ENCODE data around the gene DUSP22. TPM values are rescaled to one million over a fixed set of nuclear protein-coding genes. Genes with fewer than 3 reads are reported as not detected.

DUSP22 gene
- total RNA-seq, 1 experiment from 2014 or later, result 19.2 TPM

DNA sequence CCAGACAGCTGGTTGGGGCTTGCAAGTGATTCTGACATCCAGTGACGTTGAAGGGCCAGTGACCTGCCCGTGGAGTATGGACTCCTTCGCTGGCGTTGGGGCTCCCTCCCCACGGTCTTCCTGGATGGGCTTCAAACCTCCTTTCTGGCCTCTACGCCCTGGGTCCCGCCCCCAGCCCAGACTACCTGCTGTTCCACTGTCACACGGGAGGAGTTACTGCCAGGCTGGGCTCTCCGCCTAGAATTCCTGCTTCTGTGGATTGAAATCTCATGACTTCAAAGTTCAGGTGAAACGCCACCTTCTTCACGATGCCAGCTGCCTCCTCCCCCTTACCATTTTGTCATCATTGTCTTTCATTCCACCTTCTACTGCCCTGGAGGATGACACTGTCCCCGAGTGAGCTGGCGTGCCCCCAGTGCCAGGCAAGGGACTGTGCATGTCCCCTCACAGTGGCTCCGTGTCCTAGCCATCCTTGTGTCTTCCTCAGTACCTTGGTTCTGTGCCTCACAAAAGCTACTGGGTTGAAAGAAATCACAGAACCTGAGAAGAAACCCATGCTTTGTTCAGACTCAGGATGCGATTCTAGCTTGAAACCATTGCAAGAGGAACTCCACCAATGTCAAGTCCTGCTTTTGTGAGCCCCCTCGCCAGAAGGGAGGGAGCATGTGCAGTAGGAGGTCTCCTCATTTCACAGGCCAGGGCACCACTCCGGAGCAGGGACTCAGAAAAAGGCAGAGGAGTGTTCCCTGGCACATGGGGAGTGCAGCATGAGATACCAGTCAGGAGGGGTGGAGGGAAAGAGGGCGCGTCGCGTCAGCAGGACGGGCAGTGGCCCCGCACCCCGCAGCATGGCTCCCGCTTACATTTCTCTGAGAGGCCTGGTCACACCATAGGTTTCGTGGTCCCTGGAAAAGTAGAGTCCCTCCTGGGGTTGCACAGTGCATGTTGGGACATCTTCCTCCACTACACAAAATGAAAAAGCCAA lies 88.2 kb downstream of the DUSP22 start:
- CTCF ChIA-PET, result no interaction called here
- Histone ChIP-seq H3K36me3 (ENCODE audit: control insufficient read depth in 1 of 2, insufficient read depth in 2 of 2, low read length in 2 of 2) (no peaks in the 10 kb centered on the region), H3K79me2 (ENCODE audit: insufficient read depth, low read length) (no peaks in the 10 kb centered on the region), H3K27me3 (ENCODE audit: insufficient read depth, low read length) (no peaks in the 10 kb centered on the region), H3K9ac (ENCODE audit: low read length) (no peak overlapping the region), H3K27ac (ENCODE audit: low read depth, low read length) (no peak overlapping the region), H3K4me2 (ENCODE audit: low read length) (no peak overlapping the region), H4K20me1 (ENCODE audit: insufficient read depth) (no peaks in the 10 kb centered on the region), H3K4me3 (replicated peaks in 1 of 2; ENCODE audit: low read depth in 1 of 2, low read length in 2 of 2) (no peak overlapping the region), H3K9me3 (ENCODE audit: control insufficient read depth in 1 of 2, insufficient read depth in 1 of 2, low read depth in 1 of 2, low read length in 2 of 2) (no peaks in the 10 kb centered on the region; a peak in 2 of 4 replicates), H3K4me1 (ENCODE audit: control insufficient read depth in 1 of 2, insufficient read depth in 2 of 2, low read length in 2 of 2) (no peaks in the 10 kb centered on the region), H3K9me2 (ENCODE audit: insufficient read depth) (no peaks in the 10 kb centered on the region), H2AFZ (ENCODE audit: low read depth, low read length, poor library complexity, severe bottlenecking) (no peak overlapping the region)
- no peak for DNase-seq (ENCODE audit: low read depth, low spot score)
- POLR2A ChIA-PET, result no interaction called here
- no peak for ATAC-seq
- intact Hi-C loops (cut with micrococcal nuclease), result no loop called here
- BruUV-seq (replicated peaks), result no TSS peak
- RAD21 ChIA-PET (ENCODE audit: low non-redundant PET in 1 of 2, low total read pairs in 2 of 2, uncharacterized antibody in 2 of 2, unreplicated experiment in 2 of 2), result no interaction called here
- no peak for TF ChIP-seq EGR1 (IDR thresholded peaks at IDR 0.05; ENCODE audit: low read depth)
- no peak for TF ChIP-seq EZH2phosphoT487 (IDR thresholded peaks at IDR 0.05; ENCODE audit: borderline replicate concordance)
- no peak for TF ChIP-seq TCF7L2 (IDR thresholded peaks at IDR 0.05; ENCODE audit: borderline replicate concordance, extremely low read depth, insufficient read depth, insufficient read length)
- no peak for TF ChIP-seq ELF1 (IDR thresholded peaks at IDR 0.05; ENCODE audit: borderline replicate concordance, low read depth)
- TF ChIP-seq RAD21 (IDR thresholded peaks at IDR 0.05; ENCODE audit: low read depth), result no peak
- no peak for TF ChIP-seq SIN3A (IDR thresholded peaks at IDR 0.05; ENCODE audit: low read depth)
- no peak for TF ChIP-seq SP1 (IDR thresholded peaks at IDR 0.05; ENCODE audit: low read depth)
- TF ChIP-seq, protein P1, sequence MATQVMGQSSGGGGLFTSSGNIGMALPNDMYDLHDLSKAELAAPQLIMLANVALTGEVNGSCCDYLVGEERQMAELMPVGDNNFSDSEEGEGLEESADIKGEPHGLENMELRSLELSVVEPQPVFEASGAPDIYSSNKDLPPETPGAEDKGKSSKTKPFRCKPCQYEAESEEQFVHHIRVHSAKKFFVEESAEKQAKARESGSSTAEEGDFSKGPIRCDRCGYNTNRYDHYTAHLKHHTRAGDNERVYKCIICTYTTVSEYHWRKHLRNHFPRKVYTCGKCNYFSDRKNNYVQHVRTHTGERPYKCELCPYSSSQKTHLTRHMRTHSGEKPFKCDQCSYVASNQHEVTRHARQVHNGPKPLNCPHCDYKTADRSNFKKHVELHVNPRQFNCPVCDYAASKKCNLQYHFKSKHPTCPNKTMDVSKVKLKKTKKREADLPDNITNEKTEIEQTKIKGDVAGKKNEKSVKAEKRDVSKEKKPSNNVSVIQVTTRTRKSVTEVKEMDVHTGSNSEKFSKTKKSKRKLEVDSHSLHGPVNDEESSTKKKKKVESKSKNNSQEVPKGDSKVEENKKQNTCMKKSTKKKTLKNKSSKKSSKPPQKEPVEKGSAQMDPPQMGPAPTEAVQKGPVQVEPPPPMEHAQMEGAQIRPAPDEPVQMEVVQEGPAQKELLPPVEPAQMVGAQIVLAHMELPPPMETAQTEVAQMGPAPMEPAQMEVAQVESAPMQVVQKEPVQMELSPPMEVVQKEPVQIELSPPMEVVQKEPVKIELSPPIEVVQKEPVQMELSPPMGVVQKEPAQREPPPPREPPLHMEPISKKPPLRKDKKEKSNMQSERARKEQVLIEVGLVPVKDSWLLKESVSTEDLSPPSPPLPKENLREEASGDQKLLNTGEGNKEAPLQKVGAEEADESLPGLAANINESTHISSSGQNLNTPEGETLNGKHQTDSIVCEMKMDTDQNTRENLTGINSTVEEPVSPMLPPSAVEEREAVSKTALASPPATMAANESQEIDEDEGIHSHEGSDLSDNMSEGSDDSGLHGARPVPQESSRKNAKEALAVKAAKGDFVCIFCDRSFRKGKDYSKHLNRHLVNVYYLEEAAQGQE (IDR thresholded peaks at IDR 0.05; ENCODE audit: low read depth), result no peak
- TF ChIP-seq, protein P2, sequence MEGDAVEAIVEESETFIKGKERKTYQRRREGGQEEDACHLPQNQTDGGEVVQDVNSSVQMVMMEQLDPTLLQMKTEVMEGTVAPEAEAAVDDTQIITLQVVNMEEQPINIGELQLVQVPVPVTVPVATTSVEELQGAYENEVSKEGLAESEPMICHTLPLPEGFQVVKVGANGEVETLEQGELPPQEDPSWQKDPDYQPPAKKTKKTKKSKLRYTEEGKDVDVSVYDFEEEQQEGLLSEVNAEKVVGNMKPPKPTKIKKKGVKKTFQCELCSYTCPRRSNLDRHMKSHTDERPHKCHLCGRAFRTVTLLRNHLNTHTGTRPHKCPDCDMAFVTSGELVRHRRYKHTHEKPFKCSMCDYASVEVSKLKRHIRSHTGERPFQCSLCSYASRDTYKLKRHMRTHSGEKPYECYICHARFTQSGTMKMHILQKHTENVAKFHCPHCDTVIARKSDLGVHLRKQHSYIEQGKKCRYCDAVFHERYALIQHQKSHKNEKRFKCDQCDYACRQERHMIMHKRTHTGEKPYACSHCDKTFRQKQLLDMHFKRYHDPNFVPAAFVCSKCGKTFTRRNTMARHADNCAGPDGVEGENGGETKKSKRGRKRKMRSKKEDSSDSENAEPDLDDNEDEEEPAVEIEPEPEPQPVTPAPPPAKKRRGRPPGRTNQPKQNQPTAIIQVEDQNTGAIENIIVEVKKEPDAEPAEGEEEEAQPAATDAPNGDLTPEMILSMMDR (IDR thresholded peaks at IDR 0.05 in 2 of 3, conservative IDR thresholded peaks at IDR 0.05 in 1 of 3; ENCODE audit: borderline replicate concordance in 1 of 3, insufficient read depth in 1 of 3, low read depth in 2 of 3, low read length in 2 of 3), result no peak
- no peak for TF ChIP-seq ZNF274 (IDR thresholded peaks at IDR 0.05; ENCODE audit: low read depth, low read length)
- TF ChIP-seq SRF (IDR thresholded peaks at IDR 0.05; ENCODE audit: low read depth), result no peak
- no peak for TF ChIP-seq EZH2 (IDR thresholded peaks at IDR 0.05)
- TF ChIP-seq POLR2A (IDR thresholded peaks at IDR 0.05; ENCODE audit: borderline replicate concordance, extremely low read depth, insufficient read depth, insufficient read length), result no peak
